ENCODE results near the gene ASB8.

GRCh38 chr12:48126953-48127630 is 30.2 kb downstream of the ASB8 start:
- TF ChIP-seq ZNF384 (IDR thresholded peaks at IDR 0.05) (no peak), FOXM1 (IDR thresholded peaks at IDR 0.05; ENCODE audit: borderline replicate concordance) (no peak), NFRKB (IDR thresholded peaks at IDR 0.05) (no peak), PKNOX1 (IDR thresholded peaks at IDR 0.05) (no peak), SUZ12 (IDR thresholded peaks at IDR 0.05) (no peak), LEF1 (IDR thresholded peaks at IDR 0.05; ENCODE audit: borderline replicate concordance) (no peak), BHLHE40 (IDR thresholded peaks at IDR 0.05; ENCODE audit: borderline replicate concordance) (no peak), TARDBP (IDR thresholded peaks at IDR 0.05) (no peak), SP1 (IDR thresholded peaks at IDR 0.05) (no peak), CTBP1 (IDR thresholded peaks at IDR 0.05; ENCODE audit: borderline replicate concordance) (no peak)
